ENCODE results near the gene GALC. TPM values are rescaled to one million over a fixed set of nuclear protein-coding genes. Genes with fewer than 3 reads are reported as not detected.

GALC gene
- polyA plus RNA-seq, 3 donors from 2014 or later, result 38.7 to 59.5 (median 57.6) TPM

- Mint-ChIP-seq H3K27ac (peak overlapping the region in 5 of 6 donors; percentile 36 to 99 (median 63)), H3K36me3 (peaks cover 4 to 19% (median 13%) of the 10 kb centered on the region in 3 donors), H3K9me3 (no peaks in the 10 kb centered on the region), H3K27me3 (ENCODE audit: low read depth in 3 of 3) (peaks cover 2 to 24% (median 18%) of the 10 kb centered on the region in 3 donors), H3K4me1 (peaks cover 45 to 55% of the 10 kb centered on the region in 2 donors), H3K4me3 (peak overlapping the region in 1 of 5 donors; percentile 23)
- no peak for DNase-seq
These were observed 10.4 kb upstream of the GALC start for GRCh38 chr14:88003425-88003824.

GRCh38 chr14:88002421-88003075 lies 9.6 kb upstream of the GALC start:
- Mint-ChIP-seq H3K36me3 (peaks cover 0 to 14% (median 7%) of the 10 kb centered on the region in 3 donors), H3K27me3 (ENCODE audit: low read depth in 3 of 3) (peaks cover 2 to 23% (median 13%) of the 10 kb centered on the region in 3 donors), H3K27ac (peak overlapping the region; percentile 63 to 99 (median 79)), H3K4me3 (peak overlapping the region; percentile 25 to 62 (median 35)), H3K4me1 (peaks cover 37 to 46% of the 10 kb centered on the region in 2 donors), H3K9me3 (no peaks in the 10 kb centered on the region)
- DNase-seq, result no peak

GRCh38 chr14:87999277-87999676 lies 6.3 kb upstream of the GALC start:
- Mint-ChIP-seq H3K4me3 (no peak overlapping the region), H3K27me3 (ENCODE audit: low read depth in 3 of 3) (peaks cover 0 to 10% (median 7%) of the 10 kb centered on the region in 3 donors), H3K9me3 (no peaks in the 10 kb centered on the region), H3K36me3 (no peaks in the 10 kb centered on the region), H3K27ac (peak overlapping the region in 1 of 6 donors; percentile 5), H3K4me1 (peaks cover 38 to 49% of the 10 kb centered on the region in 2 donors)
- DNase-seq, result no peak

GRCh38 chr14:87998482-87998881 lies 5.5 kb upstream of the GALC start:
- H3K27ac Mint-ChIP-seq, result peak overlapping the region in 1 of 6 donors; percentile 37
- DNase-seq, result no peak
- peaks cover 0 to 10% (median 10%) of the 10 kb centered on the region in 3 donors for H3K27me3 Mint-ChIP-seq (ENCODE audit: low read depth in 3 of 3)
- no peak overlapping the region for H3K4me3 Mint-ChIP-seq
- peaks cover 42 to 49% of the 10 kb centered on the region in 2 donors for H3K4me1 Mint-ChIP-seq
- H3K9me3 Mint-ChIP-seq, result no peaks in the 10 kb centered on the region
- H3K36me3 Mint-ChIP-seq, result no peaks in the 10 kb centered on the region

- peaks cover 9 to 18% (median 16%) of the 10 kb centered on the region in 3 donors for H3K27me3 Mint-ChIP-seq (ENCODE audit: low read depth in 3 of 3)
- no peak overlapping the region for H3K4me3 Mint-ChIP-seq
- H3K27ac Mint-ChIP-seq, result peak overlapping the region; percentile 97 to 99 (median 98)
- no peaks in the 10 kb centered on the region for H3K9me3 Mint-ChIP-seq
- peaks cover 46 to 52% of the 10 kb centered on the region in 2 donors for H3K4me1 Mint-ChIP-seq
- DNase-seq, result no peak
- H3K36me3 Mint-ChIP-seq, result peaks cover 0 to 4% (median 0%) of the 10 kb centered on the region in 3 donors
These were observed 3.3 kb upstream of the GALC start for GRCh38 chr14:87996291-87996592.

GRCh38 chr14:87995500-87996290 lies 2.7 kb upstream of the GALC start:
- peak overlapping the region in 1 of 5 donors; percentile 92 for H3K4me3 Mint-ChIP-seq
- H3K27ac Mint-ChIP-seq, result peak overlapping the region; percentile 97 to 99 (median 98)
- no peaks in the 10 kb centered on the region for H3K9me3 Mint-ChIP-seq
- peaks cover 0 to 4% (median 0%) of the 10 kb centered on the region in 3 donors for H3K36me3 Mint-ChIP-seq
- peaks cover 11 to 18% (median 16%) of the 10 kb centered on the region in 3 donors for H3K27me3 Mint-ChIP-seq (ENCODE audit: low read depth in 3 of 3)
- no peak for DNase-seq
- H3K4me1 Mint-ChIP-seq, result peaks cover 50 to 57% of the 10 kb centered on the region in 2 donors

- no peaks in the 10 kb centered on the region for H3K9me3 Mint-ChIP-seq
- H3K4me1 Mint-ChIP-seq, result peaks cover 57 to 64% of the 10 kb centered on the region in 2 donors
- peaks cover 11 to 18% (median 16%) of the 10 kb centered on the region in 3 donors for H3K27me3 Mint-ChIP-seq (ENCODE audit: low read depth in 3 of 3)
- peak overlapping the region; percentile 23 to 92 (median 46) for H3K4me3 Mint-ChIP-seq
- peaks cover 0 to 4% (median 0%) of the 10 kb centered on the region in 3 donors for H3K36me3 Mint-ChIP-seq
- peak overlapping the region; percentile 97 to 99 (median 98) for H3K27ac Mint-ChIP-seq
- peak; percentile 60 to 77 (median 63) for DNase-seq
These were observed 2.0 kb upstream of the GALC start for GRCh38 chr14:87994974-87995373.

GRCh38 chr14:87992346-87992717 lies 650 bp downstream of the GALC start:
- Mint-ChIP-seq H3K27ac (peak overlapping the region; percentile 96 to 100 (median 99)), H3K36me3 (peaks cover 0 to 4% (median 2%) of the 10 kb centered on the region in 3 donors), H3K9me3 (no peaks in the 10 kb centered on the region), H3K4me1 (peaks cover 75 to 91% of the 10 kb centered on the region in 2 donors), H3K4me3 (peak overlapping the region; percentile 93 to 100 (median 99)), H3K27me3 (ENCODE audit: low read depth in 3 of 3) (peaks cover 11 to 16% (median 14%) of the 10 kb centered on the region in 3 donors)
- DNase-seq, result no peak

- Mint-ChIP-seq H3K27ac (peak overlapping the region; percentile 77 to 99 (median 92)), H3K27me3 (ENCODE audit: low read depth in 3 of 3) (peaks cover 11 to 16% (median 14%) of the 10 kb centered on the region in 3 donors), H3K4me3 (peak overlapping the region; percentile 93 to 100 (median 99)), H3K4me1 (peaks cover 78 to 97% of the 10 kb centered on the region in 2 donors), H3K9me3 (no peaks in the 10 kb centered on the region), H3K36me3 (peaks cover 9 to 13% (median 10%) of the 10 kb centered on the region in 3 donors)
- DNase-seq, result no peak
These were observed 2.3 kb downstream of the GALC start for GRCh38 chr14:87990682-87991081.

- H3K27ac Mint-ChIP-seq, result peak overlapping the region; percentile 29 to 99 (median 68)
- no peak for DNase-seq
- peaks cover 9 to 13% (median 10%) of the 10 kb centered on the region in 3 donors for H3K36me3 Mint-ChIP-seq
- H3K4me1 Mint-ChIP-seq, result peaks cover 70 to 90% of the 10 kb centered on the region in 2 donors
- H3K9me3 Mint-ChIP-seq, result no peaks in the 10 kb centered on the region
- H3K4me3 Mint-ChIP-seq, result peak overlapping the region in 1 of 5 donors; percentile 5
- peaks cover 11 to 15% (median 12%) of the 10 kb centered on the region in 3 donors for H3K27me3 Mint-ChIP-seq (ENCODE audit: low read depth in 3 of 3)
These were observed 3.1 kb downstream of the GALC start for GRCh38 chr14:87989956-87990299.

- H3K9me3 Mint-ChIP-seq, result no peaks in the 10 kb centered on the region
- H3K27ac Mint-ChIP-seq, result peak overlapping the region; percentile 29 to 99 (median 68)
- peaks cover 10 to 16% (median 14%) of the 10 kb centered on the region in 3 donors for H3K36me3 Mint-ChIP-seq
- peak overlapping the region in 3 of 5 donors; percentile 0 to 8 (median 8) for H3K4me3 Mint-ChIP-seq
- DNase-seq, result no peak
- H3K27me3 Mint-ChIP-seq (ENCODE audit: low read depth in 3 of 3), result peaks cover 7 to 12% (median 11%) of the 10 kb centered on the region in 3 donors
- H3K4me1 Mint-ChIP-seq, result peaks cover 65 to 84% of the 10 kb centered on the region in 2 donors
These were observed 3.6 kb downstream of the GALC start for GRCh38 chr14:87989221-87989955.

- Mint-ChIP-seq H3K9me3 (peaks cover 0 to 2% (median 0%) of the 10 kb centered on the region in 6 donors), H3K27ac (peak overlapping the region in 3 of 6 donors; percentile 15 to 40 (median 40)), H3K36me3 (peaks cover 32 to 60% (median 54%) of the 10 kb centered on the region in 3 donors), H3K4me3 (no peak overlapping the region), H3K27me3 (ENCODE audit: low read depth in 3 of 3) (no peaks in the 10 kb centered on the region), H3K4me1 (peaks cover 13 to 39% of the 10 kb centered on the region in 2 donors)
- no peak for DNase-seq
These were observed 13.3 kb downstream of the GALC start for GRCh38 chr14:87979689-87980088.

- Mint-ChIP-seq H3K27me3 (ENCODE audit: low read depth in 3 of 3) (no peaks in the 10 kb centered on the region), H3K4me1 (peaks cover 17 to 69% of the 10 kb centered on the region in 2 donors), H3K4me3 (no peak overlapping the region), H3K27ac (peak overlapping the region; percentile 30 to 71 (median 64)), H3K9me3 (no peaks in the 10 kb centered on the region), H3K36me3 (peaks cover 39 to 61% (median 58%) of the 10 kb centered on the region in 3 donors)
- DNase-seq, result no peak
These were observed 17.3 kb downstream of the GALC start for GRCh38 chr14:87975636-87976035.

All from immature natural killer cell (primary cell).